ENCODE measurements around the gene ACYP1.

DNA sequence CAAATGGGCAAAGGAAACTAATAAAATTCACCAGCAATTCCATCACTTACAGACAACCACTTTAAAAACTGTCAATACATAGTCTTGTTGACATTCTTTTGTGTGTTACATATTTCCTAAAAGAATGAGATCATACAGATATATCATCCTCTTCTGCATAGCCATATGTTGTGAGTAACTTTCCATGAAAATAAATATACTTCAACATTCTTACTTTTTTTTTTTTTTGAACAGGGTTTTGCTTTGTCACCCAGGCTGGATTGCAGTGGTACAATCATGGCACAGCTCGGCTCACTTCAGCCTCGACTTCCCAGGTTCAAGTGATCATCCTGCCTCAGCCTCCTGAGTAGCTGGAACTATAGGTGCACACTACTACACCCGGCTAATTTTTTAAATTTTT, 26.5 kb upstream of the ACYP1 start:
- TF ChIP-seq GATA2 (IDR thresholded peaks at IDR 0.05; ENCODE audit: low read depth, low read length): no peak
- no peak for TF ChIP-seq GATA3 (IDR thresholded peaks at IDR 0.05; ENCODE audit: low read depth, low read length)

Measured in SH-SY5Y (cell line).